GM18511 (cell line): ENCODE measurements around the gene TREH.

Source experiments
- ATAC-seq: cut with Tn5 transposase; IDR thresholded peaks from one replicate; pipeline ENCODE4 v1.9.1; 2021; ENCODE audit warnings: mild to moderate bottlenecking, moderate library complexity; ENCODE audit not compliant: unreplicated experiment

The TREH gene

DNA sequence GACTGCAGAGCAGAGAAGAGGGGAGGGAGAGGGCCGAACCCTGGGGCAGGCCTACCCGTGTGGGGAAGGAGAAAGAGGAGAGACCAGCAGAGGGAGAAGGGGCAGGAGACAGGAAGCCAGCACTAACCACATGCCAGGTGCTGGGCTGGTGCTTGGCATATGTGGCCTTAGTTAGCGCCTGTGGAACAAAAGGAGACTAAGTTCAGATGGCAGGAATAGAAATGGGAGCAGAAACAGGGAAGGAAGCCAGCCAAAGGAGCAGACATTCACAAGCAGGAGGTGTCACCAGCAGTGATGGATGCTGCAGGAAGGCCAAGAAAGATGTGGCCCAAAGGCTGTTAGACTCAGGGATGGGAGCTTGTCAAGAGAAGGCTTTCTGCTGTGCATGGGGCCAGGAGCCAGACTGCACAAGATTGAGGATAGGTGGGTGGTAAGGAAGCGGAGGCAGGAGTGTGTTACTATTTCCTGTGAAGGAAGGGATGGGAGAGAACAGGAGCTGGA lies 26.7 kb downstream of the TREH start:
- ATAC-seq = no peak

DNA sequence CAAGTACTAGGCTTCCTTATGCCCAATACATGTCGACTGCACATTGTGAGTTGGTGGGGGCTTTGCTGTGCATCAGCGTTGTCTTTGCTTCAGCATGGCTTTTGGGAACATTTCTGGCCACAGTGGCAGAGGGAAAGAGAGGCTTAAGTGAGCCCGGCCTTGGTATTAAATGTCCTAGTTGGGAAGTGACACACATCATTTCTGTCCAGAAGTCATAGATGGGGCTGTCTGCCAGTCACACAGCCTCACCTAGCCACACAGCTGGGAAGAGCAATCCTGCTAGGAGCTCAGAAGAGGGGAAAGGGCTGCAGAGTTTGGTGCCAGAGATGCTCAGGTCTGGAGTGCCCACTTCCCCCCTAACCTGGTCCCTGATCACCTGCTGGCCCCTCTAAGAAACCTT lies 27.6 kb downstream of the TREH start:
- ATAC-seq = no peak

DNA sequence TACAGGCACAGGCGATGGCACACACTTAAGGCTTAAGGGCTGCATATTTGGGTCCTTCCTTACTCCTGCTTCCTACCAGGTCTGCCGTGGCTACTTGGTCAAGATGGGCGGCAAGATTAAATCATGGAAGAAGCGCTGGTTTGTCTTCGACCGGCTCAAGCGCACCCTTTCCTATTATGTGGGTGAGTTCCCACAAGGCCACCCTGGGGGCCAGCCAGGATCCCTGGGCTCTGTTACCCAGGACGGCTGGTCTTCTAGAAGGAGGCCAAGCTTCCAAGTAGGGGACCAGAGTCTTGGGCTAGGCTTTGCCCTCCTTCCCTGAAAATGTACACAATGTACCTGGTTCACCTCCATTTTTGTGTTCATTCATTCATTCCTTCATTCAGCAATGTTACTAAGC lies 29.1 kb downstream of the TREH start:
- no peak for ATAC-seq

DNA sequence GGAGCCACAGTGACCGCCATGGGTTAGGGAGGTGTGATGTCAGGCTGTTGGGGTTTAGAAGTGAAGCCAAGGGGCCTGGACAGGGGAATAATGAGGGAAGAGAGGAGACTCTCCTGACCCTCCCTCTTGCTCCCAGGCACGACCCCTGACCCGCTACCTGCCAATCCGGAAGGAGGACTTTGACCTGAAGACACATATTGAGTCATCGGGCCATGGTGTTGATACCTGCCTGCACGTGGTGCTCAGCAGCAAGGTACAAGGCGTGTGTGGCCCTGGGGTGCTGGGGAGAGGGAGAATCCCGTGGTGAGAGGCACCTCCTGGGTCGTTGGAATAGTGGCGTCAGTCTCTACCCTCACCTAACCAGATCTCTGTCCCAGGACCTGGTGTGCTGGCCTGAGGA lies 29.5 kb downstream of the TREH start:
- no peak for ATAC-seq

DNA sequence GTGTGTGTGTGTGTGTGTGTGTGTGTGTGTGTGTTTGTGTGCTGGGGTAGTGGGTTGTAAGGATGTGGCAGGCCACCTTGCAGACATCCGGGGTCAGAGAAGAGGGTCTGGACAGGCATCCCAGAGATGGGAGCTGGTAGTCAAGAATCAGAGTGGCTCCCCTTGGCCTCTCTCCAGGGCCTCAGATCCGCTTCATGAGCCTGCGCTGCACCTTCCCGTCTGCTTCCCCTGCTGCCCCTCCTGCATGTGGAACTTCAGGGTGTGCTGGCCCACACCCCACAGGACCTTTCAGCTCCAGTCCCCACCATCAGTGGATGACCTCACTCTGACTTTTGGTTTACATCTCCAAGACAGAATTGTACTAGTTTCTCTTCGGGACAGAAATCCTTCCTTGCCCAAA lies 31.2 kb downstream of the TREH start:
- ATAC-seq = no peak

DNA sequence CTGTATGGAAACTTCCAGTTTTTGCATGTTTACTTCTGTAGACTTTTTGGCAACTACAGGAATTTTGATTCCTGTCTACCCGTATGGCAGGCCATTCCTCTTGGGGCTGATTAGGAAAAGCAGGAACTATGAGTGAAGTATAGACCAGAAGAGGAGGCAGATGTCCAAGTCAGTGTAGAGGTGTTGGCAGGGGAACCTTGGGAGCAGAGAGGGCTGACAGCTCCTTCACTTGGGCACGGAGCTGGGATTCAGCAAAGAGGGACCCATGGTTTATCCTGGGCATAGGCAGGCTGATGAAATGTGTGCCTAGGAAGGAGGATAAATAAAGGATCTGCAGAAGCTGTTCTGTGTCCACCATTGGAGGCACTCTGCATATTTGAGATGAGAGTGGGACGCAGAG lies 33.1 kb downstream of the TREH start:
- ATAC-seq = no peak

DNA sequence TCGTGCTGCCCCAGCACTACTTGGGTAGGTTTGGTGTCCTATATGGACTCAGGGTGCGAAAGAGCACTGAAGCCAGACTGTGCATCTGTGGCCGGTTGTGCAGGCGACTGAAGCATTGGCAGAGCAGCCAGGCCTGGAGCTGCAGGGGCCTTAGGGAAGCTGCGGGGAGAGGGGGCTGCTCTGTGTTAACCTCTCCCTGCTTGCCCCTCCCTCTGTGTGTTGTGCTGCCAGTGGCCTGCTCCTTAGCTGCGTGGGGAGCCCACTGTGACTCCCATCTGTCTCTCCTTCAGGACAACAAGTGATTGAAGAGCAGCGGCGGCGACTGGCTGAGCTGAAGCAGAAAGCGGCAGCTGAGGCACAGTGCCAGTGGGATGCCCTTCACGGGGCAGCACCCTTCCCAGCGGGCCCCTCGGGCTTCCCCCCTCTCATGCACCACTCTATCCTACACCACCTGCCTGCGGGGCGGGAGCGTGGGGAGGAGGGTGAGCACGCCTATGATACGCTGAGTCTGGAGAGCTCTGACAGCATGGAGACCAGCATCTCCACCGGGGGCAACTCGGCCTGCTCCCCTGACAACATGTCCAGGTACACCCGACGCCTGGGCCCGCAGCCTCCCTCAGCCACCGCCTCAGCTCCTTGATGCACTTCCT lies 34.3 kb downstream of the TREH start:
- no peak for ATAC-seq

DNA sequence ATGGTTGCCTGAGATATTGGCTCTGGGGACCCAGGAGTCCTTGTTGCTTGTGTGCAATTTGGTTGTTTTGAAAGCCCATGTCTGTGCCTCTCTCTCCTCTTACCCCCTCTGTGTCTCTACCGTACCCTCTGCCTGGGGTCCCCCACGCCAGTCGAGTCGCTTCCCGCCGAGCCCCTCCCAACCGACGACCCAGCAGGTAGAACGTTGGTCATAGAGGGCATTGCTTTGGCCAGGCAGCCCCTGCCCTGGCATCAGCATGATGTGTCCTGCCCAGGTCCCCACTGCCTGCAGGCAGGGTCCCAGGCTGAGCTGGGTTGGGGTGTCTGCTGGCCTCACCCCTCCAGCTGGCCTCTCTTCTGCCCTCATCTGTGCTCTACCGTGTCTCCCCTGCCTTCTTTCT lies 35.0 kb downstream of the TREH start:
- ATAC-seq = no peak

DNA sequence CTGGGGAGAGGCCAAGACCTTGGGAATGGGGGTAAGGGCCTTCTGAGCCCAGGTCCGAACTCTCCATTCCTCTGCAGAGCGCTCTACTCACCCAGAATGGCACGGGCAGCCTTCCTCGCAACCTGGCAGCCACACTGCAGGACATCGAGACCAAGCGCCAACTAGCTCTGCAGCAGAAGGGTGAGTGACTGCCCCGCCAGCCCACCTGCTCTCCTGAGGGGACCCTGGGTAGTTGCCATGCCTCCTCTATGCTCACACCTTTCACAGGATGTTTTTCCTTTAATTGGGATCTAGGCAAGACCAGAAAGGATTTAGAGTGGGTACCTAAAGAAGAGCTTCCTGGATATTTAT lies 35.5 kb downstream of the TREH start:
- no peak for ATAC-seq

DNA sequence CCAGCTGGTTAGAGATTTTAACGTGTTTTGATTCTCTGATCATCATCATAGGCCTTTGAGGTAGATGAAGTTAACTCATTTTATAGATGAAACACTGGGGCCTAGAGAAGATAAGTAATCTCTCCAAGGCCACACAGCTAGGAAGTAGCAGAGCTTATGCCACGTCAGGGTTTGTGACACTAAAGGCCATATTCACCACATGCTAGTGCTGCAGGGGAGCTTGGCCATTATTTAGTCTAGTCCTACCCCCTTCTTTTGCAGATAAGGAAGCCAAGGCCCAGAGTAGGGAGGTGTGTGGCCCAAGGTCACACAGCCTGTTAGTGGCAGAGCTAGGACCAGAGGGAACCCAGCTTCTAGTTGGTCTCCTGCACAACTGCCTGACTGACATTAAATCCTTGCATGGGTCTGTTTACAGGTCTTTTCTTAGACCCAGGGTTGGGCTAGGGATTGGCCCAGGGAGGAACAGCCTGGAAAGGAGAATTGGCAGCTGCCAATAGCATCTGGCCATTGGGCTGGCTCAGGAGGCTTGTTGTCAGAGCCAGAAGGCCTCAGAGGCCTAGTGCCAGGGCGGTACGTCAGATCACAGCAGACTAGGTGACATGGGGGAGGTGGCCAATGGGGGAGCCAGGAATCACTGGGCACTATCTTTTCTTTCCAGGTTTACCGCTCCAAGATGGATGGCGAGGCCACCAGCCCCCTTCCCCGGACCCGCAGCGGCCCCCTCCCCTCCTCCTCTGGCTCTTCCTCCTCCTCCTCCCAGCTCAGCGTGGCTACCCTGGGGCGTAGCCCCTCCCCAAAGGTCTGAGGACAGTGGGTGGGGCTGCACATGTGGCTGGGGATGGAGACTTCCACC lies 36.1 kb downstream of the TREH start:
- no peak for ATAC-seq

DNA sequence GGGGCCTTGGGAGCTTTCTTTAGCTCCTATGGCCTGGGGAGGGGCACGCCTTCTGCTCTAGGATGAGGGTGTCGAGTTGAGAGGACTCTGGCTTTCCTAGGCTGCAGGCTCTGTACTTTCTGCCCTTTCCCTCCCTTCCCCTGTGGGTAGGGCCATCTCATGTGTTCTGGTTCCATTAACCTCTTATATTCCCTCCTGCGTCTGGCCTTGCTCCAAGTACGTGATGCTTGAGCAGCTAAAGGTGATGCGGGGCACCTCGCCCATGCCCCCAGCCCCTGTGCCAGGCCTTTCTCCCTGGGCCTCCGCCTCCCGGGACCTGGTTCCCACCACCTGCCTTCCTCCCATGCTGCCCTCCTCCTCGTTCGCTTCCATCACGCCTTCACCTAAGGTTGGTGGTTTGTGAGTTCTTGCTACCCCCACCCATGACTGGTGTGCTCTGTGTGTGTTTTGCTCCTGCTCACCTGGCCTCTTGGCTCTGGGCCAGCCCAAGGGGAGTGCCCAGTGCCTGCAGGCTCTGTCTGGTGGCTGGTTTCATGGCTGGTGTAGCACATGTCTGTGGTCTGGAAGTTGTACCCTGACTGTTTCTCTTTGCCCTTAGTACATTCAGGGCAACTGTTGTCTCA lies 37.9 kb downstream of the TREH start:
- ATAC-seq = no peak

DNA sequence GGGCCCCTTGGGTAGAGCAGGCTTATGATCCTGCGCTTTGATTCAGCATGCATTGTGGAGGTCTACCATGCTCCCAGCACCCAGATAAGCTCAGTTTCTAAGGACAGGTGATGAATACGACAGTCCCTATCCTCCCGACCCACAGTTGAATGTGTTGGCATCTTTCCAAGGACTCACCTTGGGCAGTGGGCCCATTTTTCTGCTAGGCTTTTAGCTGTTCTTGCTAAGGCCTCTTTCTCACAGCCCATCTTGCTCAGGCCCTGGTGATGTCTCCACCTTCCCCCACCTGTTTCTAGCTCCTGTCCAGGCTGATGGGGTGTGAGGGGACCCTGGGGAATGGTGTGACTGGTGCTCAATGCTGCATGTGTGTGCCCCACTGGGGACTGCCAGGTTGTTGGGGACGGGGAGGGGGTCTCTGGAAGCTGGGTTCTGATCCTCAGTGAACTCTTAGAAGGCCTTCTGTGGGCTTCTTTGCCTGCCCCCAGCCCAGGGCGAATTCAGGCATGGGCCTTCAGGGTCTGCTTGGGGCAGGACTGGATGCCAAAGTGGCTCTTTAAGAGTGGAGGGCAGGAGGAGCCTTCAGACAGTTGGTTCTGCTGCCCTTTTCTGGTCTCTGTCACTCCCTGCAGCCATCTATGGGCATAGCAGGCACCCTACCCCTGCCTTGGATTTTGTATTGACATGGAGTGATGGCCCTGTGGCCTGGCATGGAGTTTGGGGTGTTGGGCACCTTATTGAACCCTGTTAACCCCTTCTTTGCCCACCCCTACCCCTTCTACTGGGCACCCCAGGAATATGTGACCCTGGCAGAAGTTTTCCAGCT lies 38.9 kb downstream of the TREH start:
- no peak for ATAC-seq

DNA sequence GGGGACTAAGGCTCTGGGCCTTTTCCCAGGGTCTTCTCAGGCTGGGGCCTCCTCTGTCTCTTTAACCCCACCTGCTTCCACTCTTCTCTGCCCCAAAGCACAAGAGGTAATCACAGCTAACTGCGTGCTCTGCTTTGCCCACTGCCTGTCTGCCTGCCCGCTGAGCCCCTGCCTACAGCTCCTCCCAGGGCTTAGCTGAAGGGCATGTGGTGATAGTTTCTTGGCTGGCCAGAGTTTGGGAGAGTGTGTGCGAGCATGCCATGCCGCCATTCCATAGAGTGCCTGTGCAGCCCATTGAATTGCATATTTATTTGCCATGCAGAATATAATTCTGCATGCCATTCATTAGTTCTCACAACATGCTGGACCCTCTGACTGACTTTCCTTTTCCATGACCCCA lies 39.6 kb downstream of the TREH start:
- ATAC-seq = no peak

DNA sequence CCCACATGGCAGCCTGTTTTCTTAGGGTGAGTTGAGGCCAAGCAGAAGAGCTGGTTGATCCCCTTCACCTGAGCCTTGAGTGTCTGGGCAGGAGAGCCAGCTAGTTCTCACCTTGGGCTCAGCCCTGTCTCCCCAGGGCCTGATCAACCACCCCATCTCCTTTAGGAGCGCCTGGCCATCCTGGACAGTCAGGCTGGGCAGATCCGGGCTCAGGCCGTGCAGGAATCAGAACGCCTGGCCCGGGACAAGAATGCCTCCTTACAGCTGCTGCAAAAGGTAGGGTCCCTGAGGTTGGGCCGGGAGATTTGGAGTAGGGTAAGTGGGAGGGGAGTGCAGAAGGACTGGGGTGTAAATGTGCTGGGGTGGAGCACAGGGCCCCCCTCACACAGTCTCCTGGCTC lies 40.7 kb downstream of the TREH start:
- ATAC-seq = no peak

DNA sequence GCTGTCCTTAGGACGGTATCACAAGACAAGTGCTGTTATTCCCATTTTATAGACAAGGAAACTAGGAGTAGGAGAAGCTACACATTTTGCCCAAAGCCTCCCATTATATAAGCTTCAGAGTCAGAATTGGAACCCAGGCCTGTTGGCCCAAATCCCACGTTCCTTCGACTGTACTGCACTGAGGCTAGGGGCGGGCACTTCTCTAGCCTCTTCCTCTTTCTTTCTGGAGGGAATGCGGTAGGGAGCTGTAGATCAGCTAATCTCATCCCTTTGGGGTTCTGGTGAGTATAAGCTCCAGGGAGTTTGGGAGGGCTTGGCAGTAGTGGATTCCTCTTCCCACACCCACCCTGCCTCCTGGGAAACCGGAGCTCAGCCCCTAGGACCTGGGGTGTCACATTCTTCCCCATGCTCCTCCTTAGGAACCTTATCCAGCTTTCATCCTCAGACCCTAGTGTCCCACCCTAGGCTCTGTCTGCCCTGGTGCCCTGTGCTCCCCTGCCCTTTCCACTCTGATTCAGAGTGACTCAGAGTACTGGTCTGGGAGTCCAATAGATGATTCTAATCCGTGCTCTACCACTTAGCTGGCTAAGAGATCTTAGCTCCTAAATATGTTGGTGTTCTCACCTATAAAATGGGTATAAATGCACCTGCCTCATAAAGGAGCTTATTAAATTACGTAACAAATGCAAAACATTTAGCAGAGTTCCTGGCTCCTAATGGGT lies 42.7 kb downstream of the TREH start:
- no peak for ATAC-seq

DNA sequence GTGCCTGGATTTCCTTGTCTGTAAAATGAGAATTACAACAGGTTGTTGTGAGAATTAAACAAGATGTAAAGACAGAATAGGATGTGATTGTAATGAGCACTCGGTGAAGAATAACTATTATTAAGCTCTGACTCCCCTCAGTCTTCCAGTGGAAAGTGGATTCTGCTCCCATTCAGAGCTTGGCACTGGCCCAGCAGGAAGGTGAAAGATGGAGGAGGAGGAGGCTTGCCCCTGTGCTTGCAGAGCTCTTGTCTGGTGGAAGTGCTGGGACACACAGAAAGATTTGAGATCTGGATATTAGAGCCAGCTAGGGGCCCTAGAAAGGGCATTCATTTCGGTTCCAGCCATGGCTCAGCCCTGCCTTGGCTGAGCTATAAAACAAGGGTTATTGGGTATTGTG lies 43.8 kb downstream of the TREH start:
- ATAC-seq = no peak

DNA sequence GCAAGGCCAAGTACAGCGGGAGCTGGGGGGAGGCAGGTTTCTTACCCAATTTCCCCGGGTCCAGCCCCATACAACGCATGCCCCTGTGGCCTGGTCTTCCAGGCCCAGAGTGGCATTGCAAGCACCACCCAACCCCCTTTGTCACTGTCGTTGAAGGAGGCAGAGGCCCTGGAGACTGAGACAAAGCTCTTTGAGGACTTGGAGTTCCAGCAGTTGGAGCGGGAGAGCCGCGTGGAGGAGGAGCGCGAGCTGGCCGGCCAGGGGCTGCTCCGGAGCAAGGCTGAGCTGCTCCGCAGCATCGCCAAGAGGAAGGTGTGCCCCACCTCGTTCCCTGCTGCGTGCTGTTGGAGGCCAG lies 44.2 kb downstream of the TREH start:
- ATAC-seq = no peak

DNA sequence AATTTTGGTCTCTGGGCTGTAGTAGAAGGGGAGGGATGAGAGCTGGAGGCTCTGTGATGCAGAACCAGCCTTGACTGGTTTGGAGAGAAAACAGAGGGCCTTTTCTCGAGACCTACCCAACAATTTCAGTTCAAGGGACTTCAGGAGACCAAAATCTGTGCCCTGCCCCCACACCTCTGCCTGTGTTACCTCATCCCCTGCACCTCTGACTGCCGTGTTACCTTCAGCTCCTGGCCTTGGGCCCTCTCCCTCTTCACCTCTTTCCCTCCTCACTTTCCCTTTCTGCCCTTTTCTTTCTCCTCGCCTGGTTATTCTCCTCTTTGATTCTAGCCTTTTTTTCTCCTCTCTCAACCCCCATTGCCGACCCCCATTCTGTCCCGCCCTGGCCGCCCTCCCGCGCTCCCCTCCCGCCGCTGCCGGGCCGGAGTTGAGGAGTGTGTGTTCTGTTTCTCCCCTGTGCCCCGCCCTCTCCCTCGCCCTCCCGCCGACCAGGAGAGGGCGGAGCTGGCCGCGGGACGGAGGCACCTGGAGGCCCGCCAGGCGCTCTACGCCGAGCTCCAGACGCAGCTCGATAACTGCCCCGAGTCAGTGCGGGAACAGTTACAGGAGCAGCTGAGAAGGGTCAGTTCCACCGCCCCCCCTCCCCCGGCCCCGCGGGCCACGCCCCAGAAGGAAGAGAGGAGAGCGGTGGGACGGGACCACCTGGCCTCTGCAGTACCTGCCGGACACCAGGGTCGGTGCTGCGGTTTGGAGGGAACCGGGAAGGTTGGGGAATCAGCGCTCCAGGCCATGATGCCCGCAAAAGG lies 44.8 kb downstream of the TREH start:
- ATAC-seq = no peak

DNA sequence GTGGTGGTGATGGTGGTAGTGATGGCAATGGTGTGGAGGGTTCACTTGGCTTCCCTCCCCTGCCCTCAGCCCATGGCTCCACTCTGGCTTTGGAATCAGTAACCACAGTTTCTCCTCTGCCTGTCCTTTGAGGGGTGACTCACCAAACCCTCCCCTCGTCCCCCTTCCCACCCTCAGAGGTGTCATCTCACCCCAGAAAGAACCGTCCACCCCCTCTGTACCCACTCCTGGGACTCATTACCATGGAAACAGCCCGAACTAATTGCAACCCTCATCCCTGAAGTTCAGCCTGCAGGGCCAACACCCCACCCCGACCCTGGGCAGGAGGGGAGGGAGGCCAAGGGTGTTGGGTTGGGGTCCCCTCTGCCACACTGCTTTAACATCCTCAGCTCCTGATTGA lies 45.5 kb downstream of the TREH start:
- no peak for ATAC-seq

DNA sequence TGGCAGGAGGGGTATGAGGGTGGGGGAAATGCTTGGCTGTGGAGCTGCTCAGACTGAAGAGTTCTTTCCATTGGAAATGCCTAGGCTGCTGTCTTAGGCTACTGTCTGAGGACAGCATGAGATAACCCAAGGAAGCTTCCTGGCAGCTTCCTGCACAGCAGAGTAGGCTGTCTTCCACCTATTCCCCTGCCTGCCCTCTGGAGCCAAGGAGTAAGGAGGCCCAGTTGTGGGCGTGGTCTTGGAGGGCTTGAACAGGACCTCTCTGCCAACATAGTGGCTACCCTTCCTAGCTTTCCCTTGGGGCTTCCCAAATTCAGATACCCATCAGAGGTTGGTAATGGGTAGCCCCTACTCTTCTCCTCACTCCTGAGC lies 46.1 kb downstream of the TREH start:
- ATAC-seq = no peak
